NCI-H146 (cell line): ENCODE measurements around the gene SLC3A2.

Experiments used
- DNase-seq: peaks from one replicate; lab custom pipeline; 2025; lab: John Stamatoyannopoulos, UW

SLC3A2 gene

DNA sequence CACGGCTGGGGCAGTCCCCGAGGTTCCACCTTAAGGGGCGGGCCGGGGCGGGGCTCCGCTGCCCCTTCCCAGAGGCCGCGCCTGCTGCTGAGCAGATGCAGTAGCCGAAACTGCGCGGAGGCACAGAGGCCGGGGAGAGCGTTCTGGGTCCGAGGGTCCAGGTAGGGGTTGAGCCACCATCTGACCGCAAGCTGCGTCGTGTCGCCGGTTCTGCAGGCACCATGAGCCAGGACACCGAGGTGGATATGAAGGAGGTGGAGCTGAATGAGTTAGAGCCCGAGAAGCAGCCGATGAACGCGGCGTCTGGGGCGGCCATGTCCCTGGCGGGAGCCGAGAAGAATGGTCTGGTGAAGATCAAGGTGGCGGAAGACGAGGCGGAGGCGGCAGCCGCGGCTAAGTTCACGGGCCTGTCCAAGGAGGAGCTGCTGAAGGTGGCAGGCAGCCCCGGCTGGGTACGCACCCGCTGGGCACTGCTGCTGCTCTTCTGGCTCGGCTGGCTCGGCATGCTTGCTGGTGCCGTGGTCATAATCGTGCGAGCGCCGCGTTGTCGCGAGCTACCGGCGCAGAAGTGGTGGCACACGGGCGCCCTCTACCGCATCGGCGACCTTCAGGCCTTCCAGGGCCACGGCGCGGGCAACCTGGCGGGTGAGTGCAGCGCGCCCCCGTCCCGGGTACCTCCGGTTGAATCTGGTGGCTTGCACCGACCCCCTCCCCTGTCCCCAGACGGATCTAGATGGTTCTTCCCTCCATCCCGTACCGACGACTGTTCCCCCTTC is at the start of gene SLC3A2:
Gene SLC3A2 (plus strand): TSS at position 94 of the 776 bp plus-strand sequence. CDS start 128 bp downstream, at position 222.
- peak; percentile 89 for DNase-seq

DNA sequence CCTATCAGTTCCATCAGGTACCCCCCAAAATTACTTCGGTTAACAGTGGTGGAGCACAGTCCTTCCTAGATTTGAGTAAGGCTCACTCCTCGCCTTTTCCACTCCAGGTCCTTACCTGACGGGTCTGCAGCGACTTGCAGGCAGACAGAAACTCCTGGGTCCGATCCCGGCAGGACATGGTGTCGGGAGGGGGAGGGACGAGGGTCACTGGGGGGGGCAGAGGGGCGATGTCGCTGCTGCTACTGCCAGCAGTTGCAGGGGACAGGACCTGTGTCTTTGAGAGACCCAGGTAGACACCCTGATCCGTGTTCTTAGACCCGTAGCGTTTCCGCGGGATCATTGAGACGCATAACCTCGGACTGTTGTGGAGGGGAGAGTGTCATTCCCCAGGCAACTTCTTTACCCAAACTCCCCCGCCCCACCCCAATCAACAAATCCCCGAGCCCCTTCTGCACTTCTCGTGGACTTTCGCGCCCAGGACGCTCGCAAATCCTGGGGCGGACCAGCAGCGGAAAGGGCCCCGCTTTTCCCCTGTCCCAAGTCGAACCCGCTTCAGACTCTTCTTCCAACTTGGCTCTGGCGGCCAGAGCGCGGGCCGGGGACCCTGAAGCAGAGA is 49.7 kb upstream of the SLC3A2 start:
- peak; percentile 58 for DNase-seq

DNA sequence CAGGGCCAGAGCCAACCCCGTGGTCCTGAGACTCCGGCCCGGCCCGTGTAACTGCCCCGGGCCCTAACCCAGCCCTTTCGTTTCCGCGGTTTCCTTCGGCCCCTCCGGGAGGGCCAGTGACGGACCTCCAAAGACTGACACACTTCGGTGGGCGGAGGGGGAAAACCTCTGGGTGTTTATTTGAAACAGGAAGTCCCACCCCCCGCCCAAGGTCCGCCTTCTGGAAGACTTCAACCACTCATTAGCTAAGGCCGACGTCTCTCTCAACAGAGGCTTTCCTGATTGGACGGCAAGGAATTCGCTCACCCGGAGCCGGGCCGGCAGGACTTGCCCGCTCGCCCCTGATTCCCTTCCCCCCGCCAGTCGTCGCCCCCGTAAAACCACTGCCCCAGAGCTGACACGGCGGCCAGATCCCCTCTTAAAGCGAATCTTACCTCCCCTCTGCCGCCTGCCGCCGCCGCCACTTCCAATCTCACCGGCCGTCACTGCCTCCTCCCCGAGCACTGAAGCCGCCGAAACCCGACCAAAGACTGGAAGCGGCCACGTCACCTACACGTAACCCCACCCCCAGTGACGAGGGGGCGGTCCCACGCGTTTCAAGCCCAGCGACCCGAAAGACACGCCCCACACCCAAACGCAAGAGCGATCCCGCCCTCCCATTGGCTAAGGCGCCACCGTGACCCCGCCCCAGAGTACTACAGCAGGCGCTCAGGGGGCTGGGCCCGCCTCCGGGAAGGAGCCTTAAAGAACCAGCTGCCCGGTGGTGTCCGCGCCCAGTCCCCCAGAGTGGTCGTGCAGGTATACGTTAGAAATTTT is 49.0 kb upstream of the SLC3A2 start, which contains the start of gene STX5:
Gene STX5 (minus strand): TSS at position 532 of the 816 bp plus-strand sequence. CDS start 808 bp downstream, outside the sequence.
- peak; percentile 98 for DNase-seq

DNA sequence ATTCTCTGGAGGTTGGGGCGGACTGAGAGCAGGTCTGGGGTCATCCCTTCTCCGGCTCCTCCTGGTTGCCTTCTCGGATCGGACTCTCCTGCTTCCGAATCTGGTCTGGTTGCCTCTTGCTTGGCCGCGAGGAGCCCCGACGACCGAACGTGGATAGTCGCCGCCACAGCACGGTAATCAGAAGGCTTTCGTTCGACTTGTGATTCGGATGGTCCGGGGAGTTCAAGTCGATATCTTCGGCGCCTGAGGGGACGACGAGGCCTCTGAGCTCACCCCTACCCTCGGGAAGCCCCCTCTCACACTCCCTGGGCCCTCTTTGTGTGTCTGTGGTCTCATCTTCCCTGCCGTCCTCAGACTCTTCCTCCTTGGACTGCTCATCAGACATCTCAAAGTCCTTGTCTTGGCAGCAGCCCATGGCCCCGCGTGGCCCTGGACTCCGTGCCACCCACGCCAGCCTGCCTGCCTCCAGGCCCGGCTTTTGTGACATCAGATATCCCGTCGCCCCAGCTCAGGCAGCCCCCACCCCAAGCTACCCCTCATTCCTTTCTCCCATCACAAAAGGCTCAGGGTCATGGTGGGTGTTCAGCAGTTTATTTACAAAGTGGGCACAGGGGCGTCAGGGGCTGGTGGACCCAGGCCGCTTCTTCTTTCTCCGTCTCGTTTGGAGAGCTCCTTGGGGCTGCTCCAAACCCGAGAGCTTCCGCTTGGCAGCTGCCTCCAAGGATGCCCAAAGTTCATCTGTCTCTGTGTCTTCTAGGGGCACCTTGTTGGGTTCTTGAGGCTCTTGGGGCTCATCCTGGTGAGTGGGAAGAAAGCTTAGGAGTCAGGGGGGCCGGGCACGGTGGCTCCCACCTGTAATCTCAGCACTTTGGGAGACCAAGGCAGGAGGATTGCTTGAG is 48.1 kb upstream of the SLC3A2 start, which contains the start of gene TEX54:
Gene TEX54 (minus strand): TSS at position 506 of the 899 bp plus-strand sequence.
- DNase-seq: peak; percentile 65

DNA sequence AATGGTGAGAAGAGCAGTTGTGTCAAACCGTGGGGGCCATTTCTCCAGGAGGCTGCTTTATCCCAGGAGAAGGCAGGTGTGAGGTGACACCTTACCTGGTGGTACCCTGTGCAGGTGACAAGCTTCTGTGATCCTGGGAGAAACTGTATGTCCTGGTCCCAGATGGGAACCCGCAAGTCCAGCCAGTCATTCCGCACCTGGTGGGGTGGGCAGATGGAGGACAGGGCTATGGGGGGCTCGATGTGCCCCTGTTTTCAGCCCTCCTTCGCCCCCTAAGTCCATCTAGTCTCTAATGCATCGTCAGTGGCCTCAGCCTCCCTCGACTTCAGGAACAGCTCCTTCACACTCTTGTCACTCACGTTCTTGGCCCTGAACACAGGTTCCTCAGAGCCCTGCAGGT is 45.4 kb upstream of the SLC3A2 start:
- DNase-seq: no peak

DNA sequence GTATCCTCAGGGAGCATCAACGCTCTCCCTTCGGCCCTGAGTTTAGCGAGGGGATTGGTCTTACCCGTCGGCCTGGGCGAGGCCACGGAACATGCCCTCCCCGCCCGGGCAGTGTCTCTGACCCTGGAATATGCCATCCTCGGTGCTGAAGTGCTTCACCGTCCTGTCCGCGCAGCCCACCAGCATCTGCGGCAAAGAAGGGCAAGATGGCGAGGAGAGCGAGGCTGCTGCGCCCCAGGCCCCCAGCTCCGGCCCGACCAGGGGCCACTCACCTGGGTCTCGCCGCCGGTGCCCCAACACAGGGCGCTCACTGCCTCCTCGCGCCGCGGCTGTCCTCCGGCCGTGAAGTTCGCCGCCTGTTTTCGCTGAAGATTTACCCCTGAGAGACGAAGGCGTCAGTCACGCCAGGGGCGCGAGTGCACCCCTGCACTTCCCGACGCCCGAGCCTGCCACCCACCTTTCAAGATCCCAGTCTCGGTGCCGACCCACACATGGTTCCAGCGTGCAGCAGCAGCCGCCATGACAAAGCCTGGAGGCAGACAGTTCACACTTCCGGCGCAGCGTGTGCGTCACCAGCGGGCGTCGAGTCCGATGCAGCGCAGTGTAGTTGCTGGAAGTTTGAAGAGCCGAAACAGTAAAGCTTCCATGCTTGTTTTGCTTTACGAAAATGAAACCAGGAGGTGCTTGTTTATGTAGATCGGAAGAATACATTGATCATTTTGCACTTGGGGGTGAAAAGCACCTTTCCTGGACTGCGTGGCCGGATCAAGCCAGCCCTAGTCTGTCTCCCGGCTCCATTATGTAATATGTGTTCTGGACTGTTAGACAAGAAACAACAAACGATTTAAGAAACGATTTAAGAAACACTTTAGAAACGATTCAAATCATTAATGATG is 41.4 kb upstream of the SLC3A2 start, which contains the start of gene WDR74:
Gene WDR74 (minus strand): TSS at position 541 of the 896 bp plus-strand sequence. CDS start 20 bp downstream, at position 521.
- peak; percentile 90 for DNase-seq

DNA sequence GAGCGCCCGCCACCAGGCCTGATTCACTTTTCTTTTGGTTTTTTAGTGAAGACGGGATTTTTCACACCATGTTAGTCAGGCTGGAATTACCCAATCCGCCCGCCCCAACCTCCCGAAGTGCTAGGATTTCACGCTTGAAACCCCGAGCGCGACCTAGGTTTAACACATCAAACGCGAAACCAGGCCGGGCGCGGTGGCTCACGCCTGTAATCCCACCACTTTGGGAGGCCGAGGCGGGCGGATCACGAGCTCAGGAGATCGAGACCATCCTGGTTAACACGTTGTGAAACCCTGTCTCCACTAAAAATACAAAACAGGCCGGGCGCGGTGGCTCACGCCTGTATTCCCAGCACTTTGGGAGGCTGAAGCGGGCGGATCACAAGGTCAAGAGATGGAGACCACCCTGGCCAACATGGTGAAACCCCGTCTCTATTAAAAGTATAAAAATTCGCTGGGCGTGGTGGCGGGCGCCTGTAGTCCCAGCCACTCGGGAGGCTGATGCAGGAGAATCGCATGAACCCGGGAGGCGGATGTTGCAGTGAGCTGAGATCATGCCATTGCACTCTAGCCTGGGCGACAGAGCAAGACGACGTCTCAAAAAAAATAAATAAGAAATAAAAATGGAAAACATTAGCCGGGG is 39.9 kb upstream of the SLC3A2 start:
- DNase-seq: peak; percentile 72

DNA sequence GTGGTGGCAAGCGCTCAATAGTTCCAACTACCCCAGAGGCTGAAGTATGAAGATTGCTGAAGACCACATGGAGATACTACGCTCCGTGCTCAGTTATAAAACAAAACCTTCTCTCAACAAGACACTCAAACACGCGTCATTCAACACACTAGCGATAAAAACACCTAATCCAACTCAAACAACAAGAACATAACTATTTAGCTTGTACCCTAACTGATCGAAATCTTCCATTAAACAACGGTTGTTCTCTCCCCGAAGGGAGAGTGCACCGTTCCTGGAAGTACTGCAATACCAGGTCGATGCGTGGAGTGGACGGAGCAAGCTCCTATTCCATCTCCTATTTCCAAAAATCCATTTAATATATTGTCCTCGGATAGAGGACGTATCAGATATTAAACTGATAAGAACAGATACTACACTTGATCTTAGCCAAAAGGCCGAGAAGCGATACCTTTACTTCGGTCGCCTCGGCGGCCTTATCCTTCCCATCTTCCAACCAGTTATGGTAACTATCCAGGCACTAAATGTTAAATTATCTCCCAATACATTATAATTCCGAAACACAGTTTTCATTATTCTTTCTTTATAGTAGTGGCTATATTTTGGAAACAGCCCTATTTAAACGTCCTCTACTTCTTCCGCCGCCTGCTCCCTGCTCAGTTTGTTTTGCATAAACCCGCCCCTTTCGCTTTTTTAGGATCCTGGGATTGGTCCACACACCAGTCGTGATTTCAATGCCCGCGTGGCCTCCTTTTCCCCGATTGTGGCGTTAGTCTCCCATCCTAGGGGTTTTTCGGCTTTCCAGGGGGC is 39.1 kb upstream of the SLC3A2 start:
- peak; percentile 97 for DNase-seq

DNA sequence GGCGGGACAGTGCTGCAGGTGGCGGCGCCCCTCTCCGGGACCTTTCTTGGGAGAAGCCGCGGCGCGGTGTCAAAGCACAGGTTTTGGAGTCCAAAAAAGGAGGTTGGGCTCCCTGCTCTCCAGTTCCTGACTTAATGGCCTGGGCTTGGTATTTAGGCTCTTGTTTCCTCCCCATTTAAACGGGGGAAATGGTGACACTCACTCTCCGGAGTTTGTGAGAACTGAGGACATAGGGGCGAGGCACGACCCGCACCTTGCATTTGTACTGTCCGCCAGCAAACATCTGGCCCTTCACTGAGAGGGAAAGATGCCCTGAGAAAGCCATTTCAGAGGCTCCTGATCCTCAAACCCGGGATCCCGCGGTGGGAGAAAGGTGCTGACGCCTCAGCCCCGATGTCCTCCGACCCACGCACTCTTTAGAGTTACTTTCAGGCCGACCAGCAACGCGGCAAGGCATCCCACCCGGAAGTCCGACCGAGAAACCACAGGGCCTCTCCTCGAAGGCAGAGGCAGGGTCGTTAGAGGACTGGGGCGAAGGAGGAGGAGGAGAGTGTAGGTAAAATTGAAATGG is 38.4 kb upstream of the SLC3A2 start:
- peak; percentile 81 for DNase-seq

DNA sequence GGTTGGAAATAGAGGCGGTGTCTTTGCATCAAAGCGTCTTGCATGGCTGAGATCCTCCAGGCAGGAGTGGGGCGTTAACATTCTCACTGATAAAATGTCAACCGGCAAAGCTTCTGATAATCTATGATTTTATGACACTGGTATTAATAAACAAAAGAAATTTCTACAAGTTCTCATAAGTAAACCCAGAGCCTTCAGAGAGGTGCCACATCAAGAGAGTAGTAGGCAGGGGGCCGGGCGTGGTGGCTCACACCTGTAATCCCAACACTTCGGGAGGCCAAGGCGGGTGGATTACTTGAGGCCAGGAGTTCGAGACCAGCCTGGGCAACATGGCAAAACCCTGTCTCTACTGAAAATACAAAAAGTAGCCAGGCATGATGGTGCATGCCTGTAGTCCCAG is 37.8 kb upstream of the SLC3A2 start:
- DNase-seq: peak; percentile 69

DNA sequence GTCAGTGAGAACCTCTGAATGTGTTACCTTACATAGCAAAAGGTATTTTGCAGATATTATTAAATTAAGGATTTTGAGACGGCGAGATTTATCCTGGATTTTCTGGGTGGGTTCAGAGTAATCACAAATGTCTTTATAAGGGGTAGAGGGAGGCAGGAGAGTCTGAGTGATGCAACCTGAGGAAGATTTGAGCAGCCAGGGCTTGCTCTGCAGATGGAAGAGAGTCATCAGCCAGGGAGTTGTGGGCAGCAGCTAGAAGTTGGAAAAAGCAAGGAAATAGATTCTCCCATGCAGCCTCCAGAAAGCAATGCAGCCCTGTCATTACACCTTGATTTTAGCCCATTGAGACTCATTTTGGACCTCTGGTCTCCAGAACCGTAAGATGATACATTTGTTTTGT is 37.2 kb upstream of the SLC3A2 start:
- DNase-seq: no peak

DNA sequence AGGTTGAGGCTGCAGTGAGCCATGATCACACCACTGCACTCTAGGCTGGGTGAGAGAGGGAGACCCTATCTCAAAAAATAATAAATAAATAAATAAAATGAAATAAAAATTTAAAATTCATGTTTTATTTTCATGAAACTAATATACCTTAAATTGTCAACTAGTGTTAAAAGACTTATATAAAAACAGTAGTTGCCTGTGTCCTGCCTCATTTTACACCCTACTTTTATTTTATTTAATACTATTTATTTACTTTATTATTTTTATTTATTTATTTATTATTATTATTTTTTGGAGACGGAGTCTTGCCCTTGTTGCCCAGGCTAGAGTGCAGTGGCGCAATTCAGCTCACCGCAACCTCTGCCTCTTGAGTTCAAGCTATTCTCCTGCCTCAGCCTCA is 36.5 kb upstream of the SLC3A2 start:
- DNase-seq: no peak

DNA sequence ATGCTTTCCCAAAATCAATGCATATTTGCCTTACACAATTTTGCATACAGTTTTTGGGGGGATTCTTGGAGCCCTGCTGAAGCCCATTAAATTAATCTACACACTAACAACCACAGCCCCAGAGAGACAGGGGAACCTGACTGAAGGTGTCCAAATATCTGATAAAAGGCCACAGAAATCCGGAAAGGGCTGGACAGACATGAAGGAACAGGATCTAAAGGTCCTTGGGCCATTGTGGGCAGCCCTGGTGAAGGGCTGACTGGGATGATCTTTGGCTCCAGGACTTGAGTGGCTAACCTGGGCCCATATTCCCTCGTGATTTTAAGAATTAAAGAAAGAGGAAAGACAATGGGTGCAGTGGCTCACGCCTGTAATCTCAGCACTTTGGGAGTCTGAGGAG is 34.5 kb upstream of the SLC3A2 start:
- DNase-seq: no peak

DNA sequence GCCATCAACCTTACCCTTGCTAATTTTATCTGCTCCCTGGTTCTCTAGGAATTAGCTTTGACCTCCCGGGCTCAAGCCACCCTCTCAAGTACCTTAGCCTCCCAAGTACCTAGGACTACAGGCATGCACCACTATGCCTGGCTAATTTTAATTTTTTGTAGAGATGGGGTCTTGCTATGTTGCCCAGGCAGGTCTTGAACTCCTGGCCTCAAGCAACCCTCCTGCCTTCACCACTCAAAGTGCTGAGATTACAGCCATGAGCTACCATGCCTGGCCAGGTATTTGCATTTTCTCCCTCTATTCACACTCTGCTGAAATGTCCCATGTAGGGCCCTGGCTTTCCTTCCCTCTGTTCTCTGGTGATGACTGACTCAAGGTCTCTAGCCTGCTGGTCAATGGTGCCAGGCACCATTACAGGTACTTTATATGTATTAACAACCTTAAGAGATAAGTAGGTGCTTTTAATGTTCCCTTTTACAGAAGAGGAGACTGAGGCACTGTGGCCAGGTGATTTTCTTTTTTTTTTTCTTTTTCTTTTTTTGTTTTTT is 32.9 kb upstream of the SLC3A2 start:
- DNase-seq: no peak

DNA sequence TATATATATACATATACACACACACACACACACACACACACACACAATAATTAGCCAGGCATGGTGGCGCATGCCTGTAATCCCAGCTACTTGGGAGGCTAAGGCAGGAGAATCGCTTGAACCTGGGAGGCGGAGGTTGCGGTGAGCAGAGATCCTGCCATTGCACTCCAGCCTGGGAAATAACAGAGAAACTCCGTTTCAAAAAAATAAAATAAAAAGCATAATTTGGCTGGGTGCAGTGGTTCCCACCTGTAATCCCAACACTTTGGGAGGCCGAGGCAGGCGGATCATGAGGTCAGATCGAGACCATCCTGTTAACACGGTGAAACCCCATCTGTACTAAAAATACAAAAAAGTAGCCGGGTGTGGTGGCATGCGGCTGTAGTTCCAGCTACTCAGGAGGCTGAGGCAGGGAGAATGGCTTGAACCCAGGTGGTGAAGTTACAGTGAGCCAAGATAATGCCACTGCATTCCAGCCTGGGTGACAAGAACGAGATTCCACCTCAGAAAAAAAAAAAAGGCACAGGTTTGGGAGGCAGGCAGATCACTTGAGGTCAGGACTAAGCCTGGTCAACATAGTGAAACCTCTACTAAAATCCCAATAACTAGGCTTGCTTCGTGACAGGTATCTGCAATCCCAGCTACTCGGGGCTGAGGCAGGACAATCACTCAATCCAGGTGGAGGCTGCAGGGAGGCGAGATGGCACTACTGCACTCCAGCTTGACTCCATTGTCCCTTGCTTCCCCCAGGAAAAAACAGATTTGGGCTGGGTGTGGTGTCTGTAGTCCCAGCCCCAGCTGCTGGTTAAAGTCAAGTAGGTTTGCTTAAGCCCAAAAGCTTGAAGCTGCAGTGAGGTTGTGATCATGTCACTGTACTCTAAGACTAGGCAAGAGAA is 29.5 kb upstream of the SLC3A2 start:
- DNase-seq: peak; percentile 18

DNA sequence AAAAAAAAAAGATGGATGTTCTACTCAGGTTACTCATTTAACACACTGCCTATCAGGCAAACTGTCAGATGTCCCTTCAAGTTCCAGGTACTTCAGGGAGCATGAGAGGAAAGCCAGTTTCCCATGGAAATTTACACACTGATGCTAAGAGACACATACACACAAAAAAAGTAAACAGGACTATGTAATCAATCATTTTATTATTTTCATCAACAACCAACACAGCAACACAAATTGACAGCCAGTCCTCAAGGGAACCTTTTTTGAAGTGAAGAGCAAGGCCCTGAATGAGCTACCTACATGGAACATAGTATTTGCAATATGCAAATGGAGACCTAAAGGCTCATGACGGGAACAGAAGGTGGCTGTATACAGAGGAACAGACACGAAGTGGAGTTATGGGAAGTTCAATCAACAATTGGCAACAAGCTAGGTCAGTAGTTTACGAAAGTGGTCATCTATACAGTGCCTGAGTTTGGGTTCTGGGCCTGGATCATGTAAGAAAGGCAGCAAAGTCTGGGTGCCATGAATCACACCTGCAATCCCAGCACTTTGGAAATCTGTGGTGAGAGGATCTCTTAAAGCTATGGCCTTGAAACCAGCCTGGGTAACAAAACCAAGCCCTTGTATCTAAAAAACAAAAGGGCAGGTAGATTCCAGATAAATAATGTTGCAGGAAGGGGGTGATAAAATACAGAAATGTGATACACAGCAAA is 28.7 kb upstream of the SLC3A2 start:
- DNase-seq: no peak
